Aorta (tissue), 5 donors: ENCODE measurements around the gene MED27. TPM values are rescaled to one million over a fixed set of nuclear protein-coding genes. Genes with fewer than 3 reads are reported as not detected.

ENCODE experiments used
- ATAC-seq: fragments of 200-7000 bp; cut with Tn5 transposase; one replicate; pipeline ENCODE4 v1.9.1; 2022; ENCODE audit warnings: moderate library complexity; ENCODE audit not compliant: low FRiP score
- DNase-seq, 2 donors: peaks; one replicate each; pipeline ENCODE4 v3.0.0-alpha.2; 2020
- H3K27ac ChIP-seq, 2 donors: one replicate each; pipeline ENCODE4 v1.5.1; 2013; ENCODE audit warnings: low read length in 2 of 2, mild to moderate bottlenecking in 2 of 2, moderate library complexity in 2 of 2, control low read depth in 1 of 2, inconsistent platforms in 1 of 2, low read depth in 1 of 2
- H3K27me3 ChIP-seq, 2 donors: one replicate each; pipeline ENCODE4 v1.6.1; 2013; ENCODE audit warnings: control low read depth in 1 of 2, low read length in 1 of 2, mild to moderate bottlenecking in 1 of 2, moderate library complexity in 1 of 2; ENCODE audit not compliant: insufficient read depth in 2 of 2, control insufficient read depth in 1 of 2
- H3K36me3 ChIP-seq, 2 donors: one replicate each; pipeline ENCODE4 v1.6.1; 2013; ENCODE audit warnings: control low read depth in 1 of 2, low read length in 1 of 2, mild to moderate bottlenecking in 1 of 2; ENCODE audit not compliant: insufficient read depth in 2 of 2, control insufficient read depth in 1 of 2
- H3K4me1 ChIP-seq, 2 donors: one replicate each; pipeline ENCODE4 v1.6.1; 2013; ENCODE audit warnings: low read length in 2 of 2, control low read depth in 1 of 2, mild to moderate bottlenecking in 1 of 2, moderate library complexity in 1 of 2; ENCODE audit not compliant: insufficient read depth in 2 of 2, control insufficient read depth in 1 of 2
- H3K4me3 ChIP-seq, 2 donors: one replicate each; pipeline ENCODE4 v1.5.1; 2013; ENCODE audit warnings: low read length in 2 of 2, control low read depth in 1 of 2, mild to moderate bottlenecking in 1 of 2
- H3K9me3 ChIP-seq: one replicate; pipeline ENCODE4 v1.6.1; 2013; ENCODE audit warnings: mild to moderate bottlenecking, low read length; ENCODE audit not compliant: control insufficient read depth
- WGBS, 2 donors: extraction: QIAGEN DNeasy Blood & Tissue Kit; methylation state at CpG; one replicate each; pipeline ENCODE4 v1.1.7; 2013; 5-methylcytosine and 5-hydroxymethylcytosine counted together
- intact Hi-C, 2 donors: fragments of 100-400 bp; cut with DNase I; formaldehyde crosslinking; loops; one replicate each; pipeline versions ENCODE4 v1.14.2 to v1.15.0; 2022
- polyA plus RNA-seq, 2 donors: library from polyadenylated mRNA; stranded (reverse); fragments of 200-250 nt; gene quantifications; one replicate each; pipeline ENCODE4 v1.2.3, GENCODE V29; 2013
- total RNA-seq, 2 donors: library from RNA; stranded (reverse); fragmentation: NEBNext Ultra II Directional; extraction: Animal tissue kit (Norgen Biotek cat#: 25700); gene quantifications; one replicate each; pipeline ENCODE4 v1.2.1, GENCODE V29; 2021
- donor health status: healthy with polysubstance abuse.
- donor health status: Bipolar disorder and iron deficiency.
- donor health status: DM: no; HTN: no; CAD: no.
- donor health status: DM: no; HTN: no; CAD: no.
- donor health status: DM: yes; HTN: yes; CAD: no.

The MED27 gene
- total and polyA plus RNA-seq, 4 donors: 15.5 to 25.1 (median 20.9) TPM

DNA sequence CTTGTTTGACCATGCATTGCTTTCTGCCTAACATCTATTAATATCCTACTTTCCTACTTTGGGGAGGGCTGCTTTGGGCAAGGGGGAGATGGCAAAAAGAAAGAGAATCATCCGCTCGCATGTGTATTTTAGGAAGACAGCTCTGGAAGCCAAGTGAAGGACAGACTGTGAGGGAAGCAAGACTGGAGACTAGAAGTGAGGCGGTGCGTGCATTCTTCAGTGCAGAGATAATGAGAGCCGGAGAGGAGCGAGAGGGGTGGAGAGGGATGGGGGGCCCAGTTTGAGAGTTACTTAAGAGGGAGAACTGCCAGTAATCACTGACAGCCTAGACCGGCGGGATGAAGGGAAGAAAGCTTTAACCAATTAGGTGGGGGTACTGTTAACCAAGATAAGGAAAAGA lies 188.1 kb downstream of the MED27 start:
- no peaks in the 10 kb centered on the region for H3K4me1 ChIP-seq
- no peak overlapping the region for H3K27ac ChIP-seq
- 93 to 96% methylated on average over 8 of the region's 8 CpGs for WGBS, 2 donors
- no peak overlapping the region for H3K4me3 ChIP-seq
- H3K9me3 ChIP-seq: no peaks in the 10 kb centered on the region
- peaks cover 2 to 3% of the 10 kb centered on the region in 2 donors for H3K36me3 ChIP-seq
- ATAC-seq (no peak), DNase-seq (no peak)
- intact Hi-C loops: no loop called here
- H3K27me3 ChIP-seq: no peaks in the 10 kb centered on the region

DNA sequence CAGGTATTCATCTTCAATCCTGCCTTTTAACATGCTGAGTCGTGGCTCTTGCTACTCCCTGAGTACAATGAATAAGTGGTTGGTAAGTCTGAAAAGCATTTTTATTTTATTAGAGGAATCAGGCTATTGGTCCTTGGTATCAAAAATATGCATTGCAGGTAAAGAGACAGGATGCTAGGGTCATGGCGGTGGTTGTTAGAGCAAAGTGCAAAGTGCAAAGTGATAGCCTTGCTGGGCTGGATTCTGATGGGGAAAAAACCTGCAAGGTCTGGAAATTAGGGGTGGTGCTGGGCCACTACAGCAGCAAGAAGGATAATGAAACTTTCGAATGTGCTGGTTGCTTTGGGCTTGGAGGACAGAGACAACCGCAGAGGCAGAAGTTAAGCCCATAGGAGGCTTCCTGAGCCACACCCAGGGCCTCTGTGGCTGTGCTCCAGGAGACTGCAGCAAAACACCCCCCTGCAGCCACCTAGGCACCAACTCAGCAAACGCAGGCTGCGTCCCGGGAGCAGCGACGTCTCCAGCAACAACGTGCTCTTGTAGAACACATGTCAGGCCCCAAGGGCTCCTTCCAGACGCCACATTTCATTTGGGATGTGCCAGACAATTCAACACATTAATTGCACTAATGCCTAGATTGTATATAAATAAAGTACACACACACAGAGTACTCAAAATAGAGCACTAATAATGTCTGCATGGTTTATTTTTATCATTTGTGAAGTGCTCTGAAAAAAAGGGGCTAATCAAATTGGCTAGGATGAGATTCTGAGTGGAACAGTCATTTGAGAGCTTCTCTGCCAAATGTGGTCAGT lies 190.0 kb downstream of the MED27 start:
- H3K4me1 ChIP-seq: no peaks in the 10 kb centered on the region
- intact Hi-C loops: no loop called here
- ATAC-seq (no peak), DNase-seq (no peak)
- H3K4me3 ChIP-seq: no peak overlapping the region
- H3K9me3 ChIP-seq: no peaks in the 10 kb centered on the region
- H3K27me3 ChIP-seq: no peaks in the 10 kb centered on the region
- H3K27ac ChIP-seq: no peak overlapping the region
- 65 to 73% methylated on average over 11 of the region's 11 CpGs for WGBS, 2 donors
- H3K36me3 ChIP-seq: peaks cover 2 to 3% of the 10 kb centered on the region in 2 donors

DNA sequence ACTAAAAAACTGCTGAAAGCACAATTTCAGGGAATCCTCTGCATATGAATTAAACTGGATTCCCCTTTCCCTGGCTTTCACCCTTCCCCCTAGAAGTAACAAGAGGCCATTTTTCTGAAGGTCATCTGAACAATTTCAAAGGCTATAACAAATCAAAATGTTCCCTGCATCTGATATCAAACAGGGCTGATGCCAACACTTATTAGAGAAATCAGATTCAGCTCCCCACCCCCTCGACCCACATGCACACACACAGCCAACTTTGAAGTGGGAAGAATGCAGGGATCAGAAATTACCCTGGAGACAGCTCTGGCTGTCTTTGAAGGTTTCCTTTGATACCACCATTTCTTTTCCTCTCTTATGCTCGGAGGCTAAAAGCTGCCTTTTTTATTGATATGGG lies 190.7 kb downstream of the MED27 start:
- intact Hi-C loops: no loop called here
- H3K27me3 ChIP-seq: no peaks in the 10 kb centered on the region
- H3K36me3 ChIP-seq: peaks cover 2 to 3% of the 10 kb centered on the region in 2 donors
- H3K4me3 ChIP-seq: no peak overlapping the region
- H3K27ac ChIP-seq: no peak overlapping the region
- H3K4me1 ChIP-seq: no peaks in the 10 kb centered on the region
- WGBS, 2 donors: 90 to 98% methylated on average over 2 of the region's 2 CpGs
- no peak for DNase-seq
- ATAC-seq: no peak
- H3K9me3 ChIP-seq: no peaks in the 10 kb centered on the region

DNA sequence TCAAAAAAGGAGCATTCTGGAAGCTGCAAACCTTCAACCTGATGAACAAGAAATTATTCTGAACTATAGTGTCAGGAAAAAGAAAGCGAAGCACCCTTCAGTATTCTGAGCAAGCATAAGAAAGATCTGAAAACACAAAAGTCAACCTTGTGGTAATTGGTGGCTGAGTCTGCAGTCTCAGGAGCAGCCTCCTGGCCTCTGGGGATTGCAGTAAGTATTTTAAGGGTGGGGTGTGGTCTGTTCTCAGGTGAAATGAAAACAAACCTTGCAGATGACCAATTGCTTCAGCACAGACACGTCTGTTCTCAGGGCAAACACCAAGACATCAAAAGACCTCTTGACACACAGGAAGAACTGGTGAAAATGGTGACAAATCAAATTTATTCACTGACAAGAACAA lies 192.0 kb downstream of the MED27 start:
- Histone ChIP-seq H3K27ac (no peak overlapping the region), H3K4me1 (no peaks in the 10 kb centered on the region), H3K27me3 (no peaks in the 10 kb centered on the region), H3K4me3 (no peak overlapping the region), H3K36me3 (peaks cover 0 to under 1% of the 10 kb centered on the region in 2 donors), H3K9me3 (no peaks in the 10 kb centered on the region)
- DNase-seq (no peak), ATAC-seq (no peak)
- intact Hi-C loops: no loop called here
- whole genome bisulfite sequencing, 2 donors: 98 to 100% methylated on average over 2 of the region's 2 CpGs

DNA sequence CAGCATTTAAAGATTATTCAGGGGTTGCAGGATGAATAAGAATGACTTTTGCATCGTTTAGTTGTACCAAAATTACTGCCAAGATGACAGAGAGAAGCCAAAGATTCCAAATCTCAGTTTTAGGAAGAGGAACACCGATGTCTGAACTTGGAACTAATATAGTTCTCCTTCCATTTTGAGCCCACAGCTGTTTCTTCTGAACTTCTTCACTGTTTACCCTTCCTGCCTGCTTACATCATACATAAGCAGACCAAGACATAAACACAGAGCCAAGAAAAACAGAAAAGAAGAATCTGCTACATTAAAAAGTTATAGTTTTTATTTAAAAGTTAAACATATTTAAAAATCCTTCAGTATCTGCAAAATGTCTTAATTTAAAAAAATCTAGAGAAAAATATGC lies 192.8 kb downstream of the MED27 start:
- DNase-seq (no peak), ATAC-seq (no peak)
- no peaks in the 10 kb centered on the region for H3K36me3 ChIP-seq
- H3K27ac ChIP-seq: no peak overlapping the region
- 4 to 10% methylated on average over 2 of the region's 2 CpGs for WGBS, 2 donors
- no peaks in the 10 kb centered on the region for H3K4me1 ChIP-seq
- no peaks in the 10 kb centered on the region for H3K27me3 ChIP-seq
- intact Hi-C loops: no loop called here
- no peaks in the 10 kb centered on the region for H3K9me3 ChIP-seq
- H3K4me3 ChIP-seq: no peak overlapping the region

DNA sequence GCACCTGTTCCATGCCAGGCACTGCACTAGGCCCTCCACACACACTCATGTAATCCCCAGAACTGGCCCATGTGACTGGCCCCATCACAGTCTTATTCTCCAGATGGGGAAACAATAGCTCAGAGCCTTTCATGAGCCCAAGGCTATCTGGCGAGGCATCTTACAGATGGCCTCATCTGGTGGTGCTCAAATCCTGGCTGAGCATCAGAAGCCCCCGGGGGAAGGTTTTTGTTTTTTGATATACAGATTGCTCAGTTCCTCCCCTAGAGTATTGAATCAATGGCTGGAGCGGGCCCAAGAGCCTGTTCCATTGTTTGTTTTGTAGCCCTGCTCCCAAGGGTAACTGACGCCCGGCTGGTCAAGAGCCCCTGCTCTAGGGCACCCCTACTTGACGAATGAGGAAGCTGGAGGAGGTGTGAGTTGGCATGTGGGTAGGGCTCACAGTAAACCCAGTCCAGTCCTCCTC lies 194.5 kb downstream of the MED27 start:
- no peak overlapping the region for H3K27ac ChIP-seq
- DNase-seq (no peak), ATAC-seq (no peak)
- no peaks in the 10 kb centered on the region for H3K4me1 ChIP-seq
- no peaks in the 10 kb centered on the region for H3K36me3 ChIP-seq
- WGBS, 2 donors: 89% methylated on average over 6 of the region's 6 CpGs
- intact Hi-C loops: no loop called here
- H3K4me3 ChIP-seq: no peak overlapping the region
- no peaks in the 10 kb centered on the region for H3K27me3 ChIP-seq
- H3K9me3 ChIP-seq: no peaks in the 10 kb centered on the region

DNA sequence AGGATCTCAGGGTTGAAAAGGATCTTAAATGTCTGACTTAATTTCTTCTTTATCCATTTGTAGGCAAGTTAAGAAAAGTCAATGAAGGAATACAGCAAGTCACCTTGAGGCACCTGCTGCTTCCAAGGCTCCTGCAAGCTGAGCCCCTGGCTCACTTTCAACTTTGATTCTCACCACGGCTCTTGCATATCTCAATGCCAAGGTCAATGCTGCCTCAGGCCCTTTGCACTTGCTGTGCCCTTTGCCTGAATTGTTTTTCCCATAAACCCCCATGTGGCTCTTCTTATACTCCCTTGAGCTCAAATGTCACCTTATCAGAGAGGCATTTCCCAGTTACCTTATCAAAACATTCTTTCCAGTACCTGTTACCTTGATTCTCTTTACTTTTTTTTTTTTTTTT lies 195.4 kb downstream of the MED27 start:
- Histone ChIP-seq H3K4me1 (no peaks in the 10 kb centered on the region), H3K9me3 (no peaks in the 10 kb centered on the region), H3K4me3 (no peak overlapping the region), H3K27me3 (no peaks in the 10 kb centered on the region), H3K36me3 (no peaks in the 10 kb centered on the region), H3K27ac (no peak overlapping the region)
- 88 to 90% methylated on average over 1 of the region's 1 CpG for WGBS, 2 donors
- intact Hi-C loops: no loop called here
- no peak for ATAC-seq
- no peak for DNase-seq

DNA sequence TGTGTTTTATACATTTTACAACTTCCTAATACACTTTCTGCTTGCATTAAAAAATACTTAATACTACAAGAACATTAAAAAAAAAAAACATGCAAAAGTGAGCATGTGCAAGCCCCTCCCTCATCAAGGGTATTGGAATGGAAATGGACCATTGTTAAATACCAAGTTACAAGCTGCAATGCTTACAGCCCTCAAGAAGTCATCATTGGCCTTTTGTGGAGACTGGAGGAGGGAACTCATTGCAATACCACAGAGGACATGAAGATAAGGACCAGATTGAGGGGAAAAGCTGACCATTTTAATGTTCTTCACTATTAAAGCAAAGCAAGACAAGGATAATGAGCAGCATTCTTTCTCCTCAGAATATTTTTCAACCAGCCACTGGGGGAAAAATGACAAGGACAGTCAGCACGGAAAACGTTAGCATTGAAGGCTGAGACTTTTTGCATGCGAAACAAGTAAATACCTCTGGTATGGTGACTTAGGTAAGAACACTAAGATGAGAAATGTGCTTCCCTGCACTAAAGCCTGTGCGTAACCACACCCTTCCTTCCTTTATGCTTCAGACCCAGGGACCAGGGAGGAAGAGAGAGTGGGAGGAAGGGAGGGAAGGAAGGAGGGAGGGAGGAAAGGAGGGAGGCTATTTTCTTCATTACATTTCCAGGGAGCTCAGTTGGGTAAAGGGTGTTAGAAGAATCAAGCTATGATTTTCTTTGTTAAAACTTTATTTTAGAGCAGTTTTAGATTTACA lies 198.7 kb downstream of the MED27 start:
- DNase-seq (no peak), ATAC-seq (no peak)
- Histone ChIP-seq H3K27me3 (no peaks in the 10 kb centered on the region), H3K9me3 (no peaks in the 10 kb centered on the region), H3K36me3 (no peaks in the 10 kb centered on the region), H3K4me3 (no peak overlapping the region), H3K27ac (no peak overlapping the region), H3K4me1 (no peaks in the 10 kb centered on the region)
- intact Hi-C loops: no loop called here
- 89 to 91% methylated on average over 4 of the region's 4 CpGs for WGBS, 2 donors

DNA sequence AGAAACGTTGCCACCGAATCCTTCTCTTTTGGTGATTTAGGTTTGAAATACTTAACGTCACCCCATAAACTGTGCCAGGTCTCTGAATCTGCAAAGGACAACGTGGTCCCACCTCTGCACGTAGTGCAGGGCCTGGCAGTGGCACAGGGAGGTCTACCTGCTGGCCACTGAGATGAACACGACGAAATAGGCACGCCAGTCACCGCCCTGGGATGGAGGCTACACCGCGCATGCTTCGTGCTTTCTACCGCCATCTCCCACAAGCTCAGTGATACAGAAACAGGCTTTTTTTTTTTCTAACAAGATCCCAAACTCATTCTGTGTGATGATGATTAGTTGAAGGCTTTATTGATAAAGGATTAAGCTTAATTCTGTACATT lies 199.8 kb downstream of the MED27 start:
- no peaks in the 10 kb centered on the region for H3K4me1 ChIP-seq
- no peak overlapping the region for H3K27ac ChIP-seq
- intact Hi-C loops: no loop called here
- WGBS, 2 donors: 93 to 94% methylated on average over 13 of the region's 13 CpGs
- H3K9me3 ChIP-seq: no peaks in the 10 kb centered on the region
- DNase-seq (peak in 1 of 2 donors; percentile 39), ATAC-seq (no peak)
- no peak overlapping the region for H3K4me3 ChIP-seq
- H3K27me3 ChIP-seq: no peaks in the 10 kb centered on the region
- no peaks in the 10 kb centered on the region for H3K36me3 ChIP-seq
